C4-2B (cell line): ENCODE results near the gene PIAS3.
"Not testable (repeated sequence)": the region's sequence is repeated elsewhere in the genome, so short reads cannot be mapped to it uniquely, and the experiment has no call there.

Experiments
- H3K27ac ChIP-seq: fragments of 450-650 bp; 2 replicates; pipeline ENCODE4 v1.5.1; 2017
- CTCF ChIP-seq: fragments of 450-650 bp; conservative IDR thresholded peaks from 2 replicates; pipeline ENCODE4 v1.5.1; 2017; ENCODE audit warnings: mild to moderate bottlenecking
- ZFX ChIP-seq: fragments of 450-650 bp; IDR thresholded peaks from 2 replicates; pipeline ENCODE4 v1.6.1; 2017

PIAS3 gene

GRCh38 chr1:145823565-145824498 is 35.0 kb downstream of the PIAS3 start, which contains the start of the genes POLR3C and RNF115:
Gene POLR3C (plus strand): TSS chr1:145824200. CDS start chr1:145825777, 1,577 bp downstream.
Gene RNF115 (minus strand): TSS chr1:145824095. CDS start chr1:145823873, 222 bp downstream.
- TF ChIP-seq CTCF: no peak; the same call in 1 of the 2 replicates
- TF ChIP-seq ZFX: peak; percentile 93
- H3K27ac ChIP-seq: peak within 1 kb of the TSS; percentile 81

GRCh38 chr1:145822779-145823331 is 36.0 kb downstream of the PIAS3 start:
- not testable (repeated sequence) for H3K27ac ChIP-seq

- H3K27ac ChIP-seq: not testable (repeated sequence)
Measured at GRCh38 chr1:145818095-145818494, 40.8 kb downstream of the PIAS3 start.

GRCh38 chr1:145812977-145813810 is 45.7 kb downstream of the PIAS3 start:
- not testable (repeated sequence) for H3K27ac ChIP-seq

GRCh38 chr1:145806844-145807243 is 52.0 kb downstream of the PIAS3 start:
- no peak overlapping the region for H3K27ac ChIP-seq
- no peak for TF ChIP-seq CTCF
- no peak for TF ChIP-seq ZFX

GRCh38 chr1:145806408-145806807 is 52.5 kb downstream of the PIAS3 start:
- TF ChIP-seq ZFX: no peak
- TF ChIP-seq CTCF: no peak
- H3K27ac ChIP-seq: no peak overlapping the region

- no peak for TF ChIP-seq ZFX
- no peak for TF ChIP-seq CTCF
- H3K27ac ChIP-seq: no peak overlapping the region
Measured at GRCh38 chr1:145805057-145805456, 53.8 kb downstream of the PIAS3 start.

- TF ChIP-seq ZFX (no peak), CTCF (no peak)
- no peak overlapping the region for H3K27ac ChIP-seq
Measured at GRCh38 chr1:145804235-145805045, 54.4 kb downstream of the PIAS3 start.
